HepG2 (cell line): ENCODE data around the gene DOC2A. TPM values are rescaled to one million over a fixed set of nuclear protein-coding genes. Genes with fewer than 3 reads are reported as not detected.

ENCODE experiments used
- GABPB1 ChIP-seq: IDR thresholded peaks from 2 replicates; pipeline ENCODE4 v1.6.1; 2016; ENCODE audit warnings: mild to moderate bottlenecking, missing genetic modification reagents, moderate library complexity, missing compliant biosample characterization
- KAT2B ChIP-seq: fragments of 150-350 bp; IDR thresholded peaks from 2 replicates; pipeline ENCODE4 v1.6.1; 2014; ENCODE audit warnings: low read depth, low read length, borderline replicate concordance
- MIER2 ChIP-seq: IDR thresholded peaks from 2 replicates; pipeline ENCODE4 v1.6.1; 2016; ENCODE audit warnings: missing biosample characterization, missing genetic modification reagents
- NCOA2 ChIP-seq: sonication (generic); formaldehyde crosslinking; IDR thresholded peaks from 2 replicates; pipeline ENCODE4 v1.8.0; 2022; ENCODE audit warnings: inconsistent platforms
- PAXIP1 ChIP-seq: sonication (generic); formaldehyde crosslinking; conservative IDR thresholded peaks from 2 replicates; pipeline ENCODE4 v1.4.0; 2020; ENCODE audit warnings: mild to moderate bottlenecking, missing genetic modification reagents, moderate library complexity
- REPIN1 ChIP-seq: sonication (generic); formaldehyde crosslinking; IDR thresholded peaks from 2 replicates; pipeline ENCODE4 v1.8.0; 2022; ENCODE audit warnings: missing genetic modification reagents, low read depth, mild to moderate bottlenecking, borderline replicate concordance
- SNAI1 ChIP-seq: sonication (generic); formaldehyde crosslinking; IDR thresholded peaks from 2 replicates; pipeline ENCODE4 v1.5.0; 2020; ENCODE audit warnings: mild to moderate bottlenecking, missing genetic modification reagents, borderline replicate concordance
- TAF1 ChIP-seq: sonication (generic); formaldehyde crosslinking; IDR thresholded peaks from 2 replicates; pipeline ENCODE4 v1.4.0; 2020; ENCODE audit warnings: missing genetic modification reagents
- ZC3H4 ChIP-seq: sonication (generic); formaldehyde crosslinking; IDR thresholded peaks from 2 replicates; pipeline ENCODE4 v1.4.0; 2020; ENCODE audit warnings: missing genetic modification reagents, borderline replicate concordance
- ZFX ChIP-seq: sonication (generic); formaldehyde crosslinking; IDR thresholded peaks from 2 replicates; pipeline ENCODE4 v1.4.0; 2020; ENCODE audit warnings: mild to moderate bottlenecking, low read depth, missing genetic modification reagents, moderate library complexity
- ZNF318 ChIP-seq: sonication (generic); formaldehyde crosslinking; IDR thresholded peaks from 2 replicates; pipeline ENCODE4 v1.4.0; 2020; ENCODE audit warnings: mild to moderate bottlenecking, missing genetic modification reagents
- ZNF333 ChIP-seq: sonication (generic); formaldehyde crosslinking; IDR thresholded peaks from 2 replicates; pipeline ENCODE4 v1.4.0; 2020; ENCODE audit warnings: mild to moderate bottlenecking, missing genetic modification reagents, borderline replicate concordance
- ZNF430 ChIP-seq: sonication (generic); formaldehyde crosslinking; IDR thresholded peaks from 2 replicates; pipeline ENCODE4 v1.9.0; 2021; ENCODE audit warnings: mild to moderate bottlenecking, missing genetic modification reagents
- ZNF552 ChIP-seq: sonication (generic); formaldehyde crosslinking; IDR thresholded peaks from 2 replicates; pipeline ENCODE4 v1.9.0; 2022; ENCODE audit warnings: missing genetic modification reagents, mild to moderate bottlenecking, borderline replicate concordance
- ZNF563 ChIP-seq: sonication (generic); formaldehyde crosslinking; IDR thresholded peaks from 2 replicates; pipeline ENCODE4 v1.8.0; 2022; ENCODE audit warnings: mild to moderate bottlenecking, moderate library complexity, missing genetic modification reagents
- ZNF672 ChIP-seq: sonication (generic); formaldehyde crosslinking; IDR thresholded peaks from 2 replicates; pipeline ENCODE4 v1.8.1; 2022; ENCODE audit warnings: missing genetic modification reagents
- ZNF768 ChIP-seq: sonication (generic); formaldehyde crosslinking; IDR thresholded peaks from 2 replicates; pipeline ENCODE4 v1.4.0; 2020; ENCODE audit warnings: missing genetic modification reagents
- ZNF891 ChIP-seq: sonication (generic); formaldehyde crosslinking; IDR thresholded peaks from 2 replicates; pipeline ENCODE4 v1.5.0; 2020; ENCODE audit warnings: mild to moderate bottlenecking, missing genetic modification reagents
- polyA plus RNA-seq, 8 experiments: library from polyadenylated mRNA; depleted of rRNA in 3 of 8; stranded (reverse) in 7 of 8; unstranded in 1 of 8; fragments of >200 nt; fragmentation: Illumina TruSeq in 4 of 8; extraction: Trizol in 4 of 8; gene quantifications; 2 replicates each; pipeline versions ENCODE4 v1.2.1 to v1.2.3, GENCODE V29; 2011 to 2016; ENCODE audit warnings: low read depth in 4 of 8, missing spikeins in 1 of 8, mixed read lengths in 1 of 8; ENCODE audit not compliant: insufficient read depth in 1 of 8
- total RNA-seq, 5 experiments: library from RNA; depleted of rRNA; stranded (reverse); fragments of >200 nt; fragmentation: Illumina TruSeq; extraction: Trizol; gene quantifications; 2 replicates each; pipeline ENCODE4 v1.2.3, GENCODE V29; 2016; ENCODE audit warnings: low read depth in 1 of 5

Gene DOC2A
- total and polyA plus RNA-seq, 2 of the 13 experiments (the other 11 are each of a cell fraction or from before 2014, with no cell fraction given), result 0.15 to 0.55 TPM

GRCh38 chr16:29973384-29974246 is 37.2 kb downstream of the DOC2A start, which contains the start of gene TAOK2 (continued):
- TF ChIP-seq ZNF430 (peak; percentile 90), ZNF563 (peak; percentile 85; the same call in 1 of the 2 replicates), PAXIP1 (peak; percentile 79), GABPB1 (CRISPR knock-in tag) (peak; percentile 86), ZNF333 (CRISPR knock-in tag) (peak; percentile 68; the same call in 1 of the 2 replicates), KAT2B (no peak), TAF1 (CRISPR knock-in tag) (peak; percentile 83), SNAI1 (CRISPR knock-in tag) (peak; percentile 86; the same call in 1 of the 2 replicates), ZNF768 (peak; percentile 29; the same call in 1 of the 2 replicates), ZNF672 (CRISPR knock-in tag) (no peak), ZC3H4 (CRISPR knock-in tag) (no peak), ZNF552 (CRISPR knock-in tag) (no peak; the same call in 1 of the 2 replicates), ZNF318 (CRISPR knock-in tag) (peak; percentile 53; the same call in 1 of the 2 replicates), MIER2 (CRISPR knock-in tag) (0 out of 2 replicates have a peak, but pooled peaks have one; percentile 60), ZNF891 (peak; percentile 89; the same call in 1 of the 2 replicates), NCOA2 (CRISPR knock-in tag) (no peak), ZFX (CRISPR knock-in tag) (peak; percentile 95), REPIN1 (CRISPR knock-in tag) (peak; percentile 98)
